Measurements from ENCODE around the gene ADAMTS17.

ADAMTS17 gene

DNA sequence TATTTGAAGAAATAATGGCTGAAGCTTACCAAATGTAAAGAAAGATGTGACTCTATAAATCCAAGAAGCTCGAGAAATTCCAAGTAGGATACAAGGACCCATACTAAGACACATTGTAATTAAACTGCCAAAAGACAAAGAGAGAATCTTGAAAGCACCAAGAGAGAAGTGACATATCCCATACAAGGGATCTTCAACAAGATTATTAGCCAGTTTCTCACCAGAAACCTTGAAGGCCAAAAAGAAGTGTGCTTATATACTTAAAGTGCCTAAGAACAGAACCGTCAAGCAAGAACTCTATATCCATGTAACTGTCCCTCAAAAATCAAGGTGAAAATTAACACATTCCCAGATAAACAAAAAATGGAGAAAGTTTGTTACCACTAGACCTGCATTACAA is 220.5 kb downstream of the ADAMTS17 start:
- TF ChIP-seq, protein P1, sequence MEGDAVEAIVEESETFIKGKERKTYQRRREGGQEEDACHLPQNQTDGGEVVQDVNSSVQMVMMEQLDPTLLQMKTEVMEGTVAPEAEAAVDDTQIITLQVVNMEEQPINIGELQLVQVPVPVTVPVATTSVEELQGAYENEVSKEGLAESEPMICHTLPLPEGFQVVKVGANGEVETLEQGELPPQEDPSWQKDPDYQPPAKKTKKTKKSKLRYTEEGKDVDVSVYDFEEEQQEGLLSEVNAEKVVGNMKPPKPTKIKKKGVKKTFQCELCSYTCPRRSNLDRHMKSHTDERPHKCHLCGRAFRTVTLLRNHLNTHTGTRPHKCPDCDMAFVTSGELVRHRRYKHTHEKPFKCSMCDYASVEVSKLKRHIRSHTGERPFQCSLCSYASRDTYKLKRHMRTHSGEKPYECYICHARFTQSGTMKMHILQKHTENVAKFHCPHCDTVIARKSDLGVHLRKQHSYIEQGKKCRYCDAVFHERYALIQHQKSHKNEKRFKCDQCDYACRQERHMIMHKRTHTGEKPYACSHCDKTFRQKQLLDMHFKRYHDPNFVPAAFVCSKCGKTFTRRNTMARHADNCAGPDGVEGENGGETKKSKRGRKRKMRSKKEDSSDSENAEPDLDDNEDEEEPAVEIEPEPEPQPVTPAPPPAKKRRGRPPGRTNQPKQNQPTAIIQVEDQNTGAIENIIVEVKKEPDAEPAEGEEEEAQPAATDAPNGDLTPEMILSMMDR (conservative IDR thresholded peaks at IDR 0.05; ENCODE audit: control insufficient read depth, insufficient read depth, low read depth, low read length), result no peak
- DNase-seq (ENCODE audit: low read depth), result no peak
- no peak overlapping the region for H3K4me3 ChIP-seq (ENCODE audit: control insufficient read depth, low read depth, low read length)

DNA sequence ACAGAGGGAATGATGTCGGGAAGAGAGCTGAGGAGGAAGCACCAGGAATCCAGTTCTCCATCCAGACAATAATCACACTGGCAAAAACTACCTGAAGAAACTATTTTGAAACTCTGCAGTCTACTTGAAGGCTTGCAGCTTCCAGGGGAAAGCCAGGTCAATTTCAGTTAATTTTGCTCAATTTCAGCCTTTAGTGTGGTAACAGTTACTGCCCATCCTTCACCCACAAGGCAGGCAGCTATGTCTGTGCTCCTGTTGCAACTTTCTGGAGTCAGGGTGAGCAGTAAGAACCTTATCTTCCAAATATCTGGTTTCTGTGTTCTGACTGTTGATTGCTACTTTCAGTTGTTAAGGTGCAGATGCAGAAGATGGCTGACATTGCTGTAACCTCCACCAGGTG is 221.7 kb downstream of the ADAMTS17 start:
- H3K4me3 ChIP-seq (ENCODE audit: control insufficient read depth, low read depth, low read length), result no peak overlapping the region
- no peak for DNase-seq (ENCODE audit: low read depth)
- TF ChIP-seq, protein P1 (conservative IDR thresholded peaks at IDR 0.05; ENCODE audit: control insufficient read depth, insufficient read depth, low read depth, low read length), result no peak

DNA sequence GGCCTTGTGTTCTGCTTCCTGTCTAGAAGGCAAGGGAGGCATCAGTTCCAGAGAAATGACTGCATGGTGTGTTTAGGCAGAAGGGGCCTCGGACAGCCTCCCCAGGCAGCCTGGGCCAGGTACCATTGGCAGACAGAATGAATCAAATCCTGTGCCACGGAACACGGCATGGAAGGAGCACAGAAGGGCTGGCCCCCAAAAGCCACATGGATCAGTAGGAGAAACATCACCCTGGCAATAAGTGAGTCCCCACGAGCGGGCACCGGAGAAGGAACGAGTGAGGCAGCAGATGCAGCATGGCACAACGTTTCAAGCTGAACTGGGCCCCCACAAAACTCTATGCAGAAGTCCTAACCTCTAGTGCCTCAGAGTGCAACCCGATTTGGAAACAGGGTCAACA is 223.2 kb downstream of the ADAMTS17 start:
- no peak for DNase-seq (ENCODE audit: low read depth)
- TF ChIP-seq, protein P1 (conservative IDR thresholded peaks at IDR 0.05; ENCODE audit: control insufficient read depth, insufficient read depth, low read depth, low read length), result no peak
- H3K4me3 ChIP-seq (ENCODE audit: control insufficient read depth, low read depth, low read length), result no peak overlapping the region

GRCh38 chr15:100116416-100117190 is 225.2 kb downstream of the ADAMTS17 start:
- no peak overlapping the region for H3K4me3 ChIP-seq (ENCODE audit: control insufficient read depth, low read depth, low read length)
- peak; percentile 23 for DNase-seq (ENCODE audit: low read depth)
- TF ChIP-seq, protein P1 (conservative IDR thresholded peaks at IDR 0.05; ENCODE audit: control insufficient read depth, insufficient read depth, low read depth, low read length), result no peak

GRCh38 chr15:100115711-100116090 is 226.1 kb downstream of the ADAMTS17 start:
- no peak overlapping the region for H3K4me3 ChIP-seq (ENCODE audit: control insufficient read depth, low read depth, low read length)
- DNase-seq (ENCODE audit: low read depth), result peak; percentile 80
- TF ChIP-seq, protein P1 (conservative IDR thresholded peaks at IDR 0.05; ENCODE audit: control insufficient read depth, insufficient read depth, low read depth, low read length), result no peak

- H3K4me3 ChIP-seq (ENCODE audit: control insufficient read depth, low read depth, low read length), result no peak overlapping the region
- TF ChIP-seq, protein P1 (conservative IDR thresholded peaks at IDR 0.05; ENCODE audit: control insufficient read depth, insufficient read depth, low read depth, low read length), result no peak
- no peak for DNase-seq (ENCODE audit: low read depth)
These were observed 226.6 kb downstream of the ADAMTS17 start for GRCh38 chr15:100115066-100115710.

Measured in fibroblast of mammary gland (primary cell).